Esophagus muscularis mucosa (tissue), 4 donors: ENCODE data around the gene SOS1.

Source experiments
- CTCF ChIP-seq, 3 experiments: fragments of 200-600 bp in 2 of 3; fragments of 450-650 bp in 1 of 3; sonication (generic) in 2 of 3; IDR thresholded peaks; one replicate each; pipeline ENCODE4 v1.5.1; 2017 to 2019; ENCODE audit warnings: antibody characterized with exemption in 3 of 3, mild to moderate bottlenecking in 2 of 3, moderate library complexity in 1 of 3
- EP300 ChIP-seq: sonication (generic); formaldehyde crosslinking; IDR thresholded peaks from one replicate; pipeline ENCODE4 v1.6.1; 2017; ENCODE audit warnings: antibody characterized with exemption
- POLR2A ChIP-seq: fragments of 450-650 bp; IDR thresholded peaks from one replicate; pipeline ENCODE4 v1.6.1; 2017; ENCODE audit warnings: antibody characterized with exemption, moderate library complexity, mild to moderate bottlenecking, low read depth

GRCh38 chr2:38997781-38998180, 123.1 kb downstream of the SOS1 start:
- TF ChIP-seq CTCF (IDR thresholded peaks at IDR 0.05), result no peak
- no peak for TF ChIP-seq EP300
- no peak for TF ChIP-seq POLR2A
